ENCODE measurements around the gene C4BPA. TPM values are rescaled to one million over a fixed set of nuclear protein-coding genes. Genes with fewer than 3 reads are reported as not detected.

Gene C4BPA
- total RNA-seq, 1 experiment from 2014 or later: not detected

GRCh38 chr1:207134581-207134980 is 30.5 kb downstream of the C4BPA start:
- Histone ChIP-seq H3K23me2 (ENCODE audit: insufficient read length, low read depth, low read length, poor library complexity, severe bottlenecking) (no peaks in the 10 kb centered on the region), H2BK12ac (ENCODE audit: insufficient read length, low read depth, low read length) (no peak overlapping the region), H3K79me2 (ENCODE audit: insufficient read depth, low read length) (no peaks in the 10 kb centered on the region), H3K4me1 (ENCODE audit: insufficient read depth, low read length) (no peaks in the 10 kb centered on the region), H3K4me2 (ENCODE audit: insufficient read depth, insufficient read length, low read length) (no peak overlapping the region), H3K79me1 (ENCODE audit: insufficient read depth, low read depth, low read length, poor library complexity, severe bottlenecking) (no peaks in the 10 kb centered on the region), H3K9ac (ENCODE audit: extremely low read depth, insufficient read length, low read length) (no peak overlapping the region), H2AFZ (ENCODE audit: low read length) (no peak overlapping the region), H2BK5ac (ENCODE audit: insufficient read length, low read length) (no peak overlapping the region), H2AK5ac (ENCODE audit: insufficient read length, low read length) (no peak overlapping the region), H4K5ac (ENCODE audit: insufficient read length, low read depth, low read length) (no peak overlapping the region), H4K8ac (replicated peaks; ENCODE audit: insufficient read length, low read depth, low read length) (no peak overlapping the region), H3K27ac (ENCODE audit: insufficient read length, low read depth, low read length) (no peak overlapping the region), H3K4ac (ENCODE audit: low read depth, low read length) (no peak overlapping the region), H3K56ac (ENCODE audit: insufficient read length, low read depth, low read length) (no peak overlapping the region), H3K9me3 (ENCODE audit: control insufficient read depth, low read depth, low read length) (no peaks in the 10 kb centered on the region), H2BK20ac (ENCODE audit: low read depth, low read length, poor library complexity, severe bottlenecking) (no peak overlapping the region), H4K20me1 (ENCODE audit: control insufficient read depth, insufficient read depth, insufficient read length) (no peaks in the 10 kb centered on the region), H2BK120ac (ENCODE audit: low read depth, low read length, poor library complexity, severe bottlenecking) (no peak overlapping the region), H4K91ac (ENCODE audit: insufficient read length, low read depth, low read length) (no peak overlapping the region), H3T11ph (ENCODE audit: low read length) (no peak overlapping the region), H3K27me3 (ENCODE audit: insufficient read depth, low read length) (no peaks in the 10 kb centered on the region), H2BK15ac (ENCODE audit: low read depth, low read length) (no peak overlapping the region), H3K14ac (ENCODE audit: insufficient read depth, low read length) (no peak overlapping the region), H3K23ac (ENCODE audit: insufficient read length, low read depth, low read length) (no peak overlapping the region), H3K18ac (ENCODE audit: insufficient read length, low read depth, low read length) (no peak overlapping the region)
- no CpG with 5 or more reads among the region's 1 CpG for WGBS (ENCODE audit: extremely low coverage, insufficient read length, low lambda C conversion rate)
- no peaks in the 10 kb centered on the region for H3K27me3 Mint-ChIP-seq (ENCODE audit: low read depth)
- no peaks in the 10 kb centered on the region for H3K36me3 Mint-ChIP-seq (ENCODE audit: insufficient read depth in 1 of 3, low read depth in 3 of 3)
- no peak overlapping the region for H3K27ac Mint-ChIP-seq
- no peak for DNase-seq
- H3K9me3 Mint-ChIP-seq: 0 out of 5 replicates have a peak, but pooled peaks cover 0 to 3% of the 10 kb centered on the region in 2 experiments
- H3K4me1 Mint-ChIP-seq: no peaks in the 10 kb centered on the region
- H3K4me3 Mint-ChIP-seq: no peak overlapping the region
- TF ChIP-seq CTCF (conservative IDR thresholded peaks at IDR 0.05): no peak

Measured in H9 (cell line).